H9 (cell line): ENCODE results near the gene KISS1R. TPM values are rescaled to one million over a fixed set of nuclear protein-coding genes. Genes with fewer than 3 reads are reported as not detected.

ENCODE experiments used
- DNase-seq: peaks from one replicate; pipeline ENCODE4 v3.0.0-alpha.2; 2017
- H2AFZ ChIP-seq: one replicate; pipeline ENCODE4 v1.6.1; 2013; ENCODE audit warnings: mild to moderate bottlenecking, low read length, control low read depth, moderate library complexity
- H2AK5ac ChIP-seq: 2 replicates; pipeline ENCODE4 v1.6.1; 2013; ENCODE audit warnings: low read length, control low read depth, mixed read lengths; ENCODE audit not compliant: insufficient read length
- H2BK120ac ChIP-seq: one replicate; pipeline ENCODE4 v1.6.1; 2013; ENCODE audit warnings: low read depth, mild to moderate bottlenecking, low read length, control low read depth, inconsistent platforms; ENCODE audit not compliant: poor library complexity, severe bottlenecking
- H2BK12ac ChIP-seq: 2 replicates; pipeline ENCODE4 v1.6.1; 2013; ENCODE audit warnings: low read length, control low read depth, mixed read lengths, low read depth; ENCODE audit not compliant: insufficient read length
- H2BK15ac ChIP-seq: 2 replicates; pipeline ENCODE4 v1.6.1; 2013; ENCODE audit warnings: low read depth, low read length, control low read depth
- H2BK20ac ChIP-seq: one replicate; pipeline ENCODE4 v1.6.1; 2013; ENCODE audit warnings: low read depth, mild to moderate bottlenecking, low read length, control low read depth, inconsistent platforms; ENCODE audit not compliant: poor library complexity, severe bottlenecking
- H2BK5ac ChIP-seq: 2 replicates; pipeline ENCODE4 v1.6.1; 2013; ENCODE audit warnings: low read length, control low read depth, mixed read lengths; ENCODE audit not compliant: insufficient read length
- H3K14ac ChIP-seq: 2 replicates; pipeline ENCODE4 v1.6.1; 2013; ENCODE audit warnings: low read length, control low read depth; ENCODE audit not compliant: insufficient read depth
- H3K18ac ChIP-seq: 2 replicates; pipeline ENCODE4 v1.6.1; 2013; ENCODE audit warnings: low read depth, mild to moderate bottlenecking, mixed read lengths, low read length, control low read depth; ENCODE audit not compliant: insufficient read length
- H3K23ac ChIP-seq: 2 replicates; pipeline ENCODE4 v1.6.1; 2013; ENCODE audit warnings: low read length, control low read depth, mixed read lengths, low read depth; ENCODE audit not compliant: insufficient read length
- H3K23me2 ChIP-seq: 2 replicates; pipeline ENCODE4 v1.6.1; 2013; ENCODE audit warnings: low read depth, mild to moderate bottlenecking, mixed read lengths, low read length, control low read depth; ENCODE audit not compliant: insufficient read length, poor library complexity, severe bottlenecking
- H3K27ac ChIP-seq: 2 replicates; pipeline ENCODE4 v1.5.1; 2013; ENCODE audit warnings: low read length, control low read depth, mixed read lengths, low read depth; ENCODE audit not compliant: insufficient read length
- H3K27me3 ChIP-seq: 2 replicates; pipeline ENCODE4 v1.6.1; 2013; ENCODE audit warnings: low read length, control low read depth, inconsistent platforms; ENCODE audit not compliant: insufficient read depth
- H3K4ac ChIP-seq: 2 replicates; pipeline ENCODE4 v1.6.1; 2013; ENCODE audit warnings: low read depth, mild to moderate bottlenecking, control low read depth, inconsistent platforms, low read length, moderate library complexity
- H3K4me1 ChIP-seq: 2 replicates; pipeline ENCODE4 v1.6.1; 2013; ENCODE audit warnings: low read length, control low read depth, inconsistent platforms; ENCODE audit not compliant: insufficient read depth
- H3K4me2 ChIP-seq: 2 replicates; pipeline ENCODE4 v1.6.1; 2013; ENCODE audit warnings: low read length, control low read depth, mixed read lengths; ENCODE audit not compliant: insufficient read length, insufficient read depth
- H3K56ac ChIP-seq: 2 replicates; pipeline ENCODE4 v1.6.1; 2013; ENCODE audit warnings: low read depth, mild to moderate bottlenecking, mixed read lengths, low read length, control low read depth; ENCODE audit not compliant: insufficient read length
- H3K79me1 ChIP-seq: 2 replicates; pipeline ENCODE4 v1.6.1; 2013; ENCODE audit warnings: low read depth, mild to moderate bottlenecking, moderate library complexity, low read length, control low read depth, inconsistent platforms; ENCODE audit not compliant: insufficient read depth, poor library complexity, severe bottlenecking
- H3K79me2 ChIP-seq: 2 replicates; pipeline ENCODE4 v1.6.1; 2013; ENCODE audit warnings: low read length, control low read depth, inconsistent platforms; ENCODE audit not compliant: insufficient read depth
- H3K9ac ChIP-seq: 2 replicates; pipeline ENCODE4 v1.6.1; 2013; ENCODE audit warnings: low read length, control low read depth, mixed read lengths; ENCODE audit not compliant: insufficient read length; ENCODE audit errors: extremely low read depth
- H3K9me3 ChIP-seq: one replicate; pipeline ENCODE4 v1.6.1; 2013; ENCODE audit warnings: low read depth, low read length, inconsistent platforms; ENCODE audit not compliant: control insufficient read depth
- H3T11ph ChIP-seq: one replicate; pipeline ENCODE4 v1.6.1; 2013; ENCODE audit warnings: mild to moderate bottlenecking, low read length, control low read depth, inconsistent platforms
- H4K20me1 ChIP-seq: one replicate; pipeline ENCODE4 v1.6.1; 2013; ENCODE audit not compliant: control insufficient read depth, insufficient read length, insufficient read depth
- H4K5ac ChIP-seq: 2 replicates; pipeline ENCODE4 v1.6.1; 2013; ENCODE audit warnings: low read depth, mild to moderate bottlenecking, mixed read lengths, low read length, control low read depth; ENCODE audit not compliant: insufficient read length
- H4K8ac ChIP-seq: replicated peaks from 2 replicates; pipeline ENCODE4 v1.6.1; 2013; ENCODE audit warnings: low read length, control low read depth, mixed read lengths, low read depth; ENCODE audit not compliant: insufficient read length
- H4K91ac ChIP-seq: 2 replicates; pipeline ENCODE4 v1.6.1; 2013; ENCODE audit warnings: low read depth, mild to moderate bottlenecking, moderate library complexity, mixed read lengths, low read length, control low read depth; ENCODE audit not compliant: insufficient read length
- H3K27ac Mint-ChIP-seq, 3 experiments: 2 replicates in 2 of 3; 3 replicates in 1 of 3; pipeline ENCODE4 v1.8.0; 2020 to 2021; ENCODE audit warnings: mixed read lengths in 3 of 3, mild to moderate bottlenecking in 1 of 3, moderate library complexity in 1 of 3
- H3K27me3 Mint-ChIP-seq: 2 replicates; pipeline ENCODE4 v1.8.0; 2021; ENCODE audit warnings: low read depth, mild to moderate bottlenecking, moderate library complexity, mixed read lengths
- H3K36me3 Mint-ChIP-seq, 3 experiments: 2 replicates in 2 of 3; 3 replicates in 1 of 3; pipeline ENCODE4 v1.8.0; 2020 to 2021; ENCODE audit warnings: low read depth in 3 of 3, mixed read lengths in 3 of 3; ENCODE audit not compliant: insufficient read depth in 1 of 3
- H3K4me1 Mint-ChIP-seq, 2 experiments: 2 replicates each; pipeline ENCODE4 v1.8.0; 2020; ENCODE audit warnings: mixed read lengths in 2 of 2
- H3K4me3 Mint-ChIP-seq, 2 experiments: 2 replicates in 1 of 2; 3 replicates in 1 of 2; pipeline ENCODE4 v1.8.0; 2020 to 2021; ENCODE audit warnings: mild to moderate bottlenecking in 2 of 2, mixed read lengths in 2 of 2, moderate library complexity in 1 of 2
- H3K9me3 Mint-ChIP-seq, 2 experiments: 2 replicates in 1 of 2; 3 replicates in 1 of 2; pipeline ENCODE4 v1.8.0; 2020; ENCODE audit warnings: mild to moderate bottlenecking in 2 of 2, mixed read lengths in 2 of 2, moderate library complexity in 1 of 2
- CTCF ChIP-seq: fragments of 200-600 bp; sonication (generic); conservative IDR thresholded peaks from 3 replicates; pipeline ENCODE4 v1.8.0; 2021; ENCODE audit warnings: antibody characterized with exemption, mild to moderate bottlenecking
- WGBS: extraction: QIAGEN DNeasy Blood & Tissue Kit; methylation state at CpG from one replicate; pipeline ENCODE4 v1.1.7; 2013; ENCODE audit warnings: missing lambda C conversion rate, low lambda C conversion rate, mixed read lengths; ENCODE audit not compliant: insufficient read length; ENCODE audit errors: extremely low coverage; 5-methylcytosine and 5-hydroxymethylcytosine counted together
- total RNA-seq: library from RNA; stranded (reverse); gene quantifications from 2 replicates; pipeline ENCODE4 v1.2.1, GENCODE V29; 2021

The KISS1R gene
- total RNA-seq, 1 experiment from 2014 or later: 3.3 TPM

- peaks cover 3% of the 10 kb centered on the region for H4K20me1 ChIP-seq
- H3K27ac Mint-ChIP-seq: peak overlapping the region in 1 of 3 experiments; percentile 41; a peak in 2 of 7 replicates
- no peak overlapping the region for H3K9ac ChIP-seq
- no peak overlapping the region for H2AK5ac ChIP-seq
- H3K79me1 ChIP-seq: peaks cover 2% of the 10 kb centered on the region
- peaks cover 14 to 45% (median 39%) of the 10 kb centered on the region in 3 experiments; a peak in 6 of 7 replicates for H3K36me3 Mint-ChIP-seq
- no peak overlapping the region for H3T11ph ChIP-seq
- H3K56ac ChIP-seq: no peak overlapping the region
- H2BK5ac ChIP-seq: no peak overlapping the region
- H2BK120ac ChIP-seq: no peak overlapping the region
- H3K9me3 Mint-ChIP-seq: no peaks in the 10 kb centered on the region
- H3K4me1 Mint-ChIP-seq: peaks cover 5 to 8% of the 10 kb centered on the region in 2 experiments; a peak in 2 of 4 replicates
- no peak overlapping the region for H2AFZ ChIP-seq
- no peak for TF ChIP-seq CTCF
- H3K9me3 ChIP-seq: no peaks in the 10 kb centered on the region
- H3K4me3 Mint-ChIP-seq: no peak overlapping the region
- H3K27me3 Mint-ChIP-seq: no peaks in the 10 kb centered on the region
- no peak overlapping the region for H3K23ac ChIP-seq
- no peak overlapping the region for H3K4me2 ChIP-seq
- no peaks in the 10 kb centered on the region for H3K27me3 ChIP-seq
- H2BK15ac ChIP-seq: no peak overlapping the region
- no peak overlapping the region for H3K27ac ChIP-seq
- H3K79me2 ChIP-seq: peaks cover 10% of the 10 kb centered on the region; the same call in 1 of the 2 replicates
- H2BK20ac ChIP-seq: no peak overlapping the region
- no peak overlapping the region for H3K18ac ChIP-seq
- no peaks in the 10 kb centered on the region for H3K23me2 ChIP-seq
- H3K4ac ChIP-seq: no peak overlapping the region
- H4K5ac ChIP-seq: no peak overlapping the region
- no peak overlapping the region for H3K14ac ChIP-seq
- WGBS: no CpG with 5 or more reads among the region's 16 CpGs
- DNase-seq: no peak
- H3K4me1 ChIP-seq: no peaks in the 10 kb centered on the region
- H4K91ac ChIP-seq: no peak overlapping the region
- H2BK12ac ChIP-seq: no peak overlapping the region
- no peak overlapping the region for H4K8ac ChIP-seq
Measured at GRCh38 chr19:937259-937694, 20.1 kb downstream of the KISS1R start.
